ENCODE measurements around the gene NIBAN1.

The NIBAN1 gene, protein sequence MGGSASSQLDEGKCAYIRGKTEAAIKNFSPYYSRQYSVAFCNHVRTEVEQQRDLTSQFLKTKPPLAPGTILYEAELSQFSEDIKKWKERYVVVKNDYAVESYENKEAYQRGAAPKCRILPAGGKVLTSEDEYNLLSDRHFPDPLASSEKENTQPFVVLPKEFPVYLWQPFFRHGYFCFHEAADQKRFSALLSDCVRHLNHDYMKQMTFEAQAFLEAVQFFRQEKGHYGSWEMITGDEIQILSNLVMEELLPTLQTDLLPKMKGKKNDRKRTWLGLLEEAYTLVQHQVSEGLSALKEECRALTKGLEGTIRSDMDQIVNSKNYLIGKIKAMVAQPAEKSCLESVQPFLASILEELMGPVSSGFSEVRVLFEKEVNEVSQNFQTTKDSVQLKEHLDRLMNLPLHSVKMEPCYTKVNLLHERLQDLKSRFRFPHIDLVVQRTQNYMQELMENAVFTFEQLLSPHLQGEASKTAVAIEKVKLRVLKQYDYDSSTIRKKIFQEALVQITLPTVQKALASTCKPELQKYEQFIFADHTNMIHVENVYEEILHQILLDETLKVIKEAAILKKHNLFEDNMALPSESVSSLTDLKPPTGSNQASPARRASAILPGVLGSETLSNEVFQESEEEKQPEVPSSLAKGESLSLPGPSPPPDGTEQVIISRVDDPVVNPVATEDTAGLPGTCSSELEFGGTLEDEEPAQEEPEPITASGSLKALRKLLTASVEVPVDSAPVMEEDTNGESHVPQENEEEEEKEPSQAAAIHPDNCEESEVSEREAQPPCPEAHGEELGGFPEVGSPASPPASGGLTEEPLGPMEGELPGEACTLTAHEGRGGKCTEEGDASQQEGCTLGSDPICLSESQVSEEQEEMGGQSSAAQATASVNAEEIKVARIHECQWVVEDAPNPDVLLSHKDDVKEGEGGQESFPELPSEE

DNA sequence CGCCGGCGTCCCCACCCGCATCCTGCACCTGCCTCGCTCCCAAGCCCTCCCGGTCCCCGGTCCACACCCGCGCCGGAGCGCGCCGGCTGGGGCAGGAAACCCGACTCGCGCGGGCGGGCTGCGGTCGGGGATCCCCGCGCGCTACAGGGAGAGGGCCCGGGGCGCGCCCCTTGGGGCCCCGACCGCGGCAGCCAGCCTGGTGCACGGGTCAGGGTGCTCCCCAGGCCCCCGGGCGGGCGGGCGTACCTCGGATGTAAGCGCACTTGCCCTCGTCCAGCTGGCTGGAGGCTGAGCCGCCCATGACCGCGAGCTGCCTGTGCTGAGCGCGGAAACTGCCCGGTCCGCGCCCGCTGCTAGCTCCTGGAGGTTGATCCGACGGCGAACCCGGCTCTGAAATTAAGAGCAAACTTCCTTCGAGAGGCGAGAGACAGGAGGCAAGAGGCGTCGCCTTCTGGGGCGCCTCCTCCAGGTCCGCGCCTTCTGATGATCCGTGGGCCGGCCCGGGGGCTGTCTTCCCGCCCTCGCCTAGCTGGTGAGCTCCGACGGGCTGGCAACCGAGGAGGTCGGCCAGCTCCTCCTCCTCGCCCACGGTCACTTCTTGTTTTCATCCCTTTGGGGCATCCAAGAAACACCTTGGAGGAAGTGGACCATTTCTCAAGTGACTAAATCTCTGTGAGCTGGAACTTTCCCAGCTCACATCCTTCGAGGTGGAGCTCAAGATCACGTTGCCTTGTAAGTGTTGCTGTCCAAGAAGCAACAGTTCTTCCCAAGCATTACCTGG is at the start of gene NIBAN1:
Gene NIBAN1 (minus strand): TSS at position 453 of the 781 bp plus-strand sequence. CDS start 152 bp downstream, at position 301.
- H4K20me1 ChIP-seq (ENCODE audit: insufficient read depth, low read length, poor library complexity, severe bottlenecking), result no peaks in the 10 kb centered on the region
- H3K9ac ChIP-seq (ENCODE audit: low read depth, low read length, poor library complexity, severe bottlenecking), result peak within 1 kb of the TSS; percentile 58

GRCh38 chr1:185017966-185018365 is 43.7 kb upstream of the NIBAN1 start:
- H3K4me1 ChIP-seq (ENCODE audit: insufficient read depth, low read length, poor library complexity, severe bottlenecking), result no peaks in the 10 kb centered on the region
- TF ChIP-seq, protein P1, sequence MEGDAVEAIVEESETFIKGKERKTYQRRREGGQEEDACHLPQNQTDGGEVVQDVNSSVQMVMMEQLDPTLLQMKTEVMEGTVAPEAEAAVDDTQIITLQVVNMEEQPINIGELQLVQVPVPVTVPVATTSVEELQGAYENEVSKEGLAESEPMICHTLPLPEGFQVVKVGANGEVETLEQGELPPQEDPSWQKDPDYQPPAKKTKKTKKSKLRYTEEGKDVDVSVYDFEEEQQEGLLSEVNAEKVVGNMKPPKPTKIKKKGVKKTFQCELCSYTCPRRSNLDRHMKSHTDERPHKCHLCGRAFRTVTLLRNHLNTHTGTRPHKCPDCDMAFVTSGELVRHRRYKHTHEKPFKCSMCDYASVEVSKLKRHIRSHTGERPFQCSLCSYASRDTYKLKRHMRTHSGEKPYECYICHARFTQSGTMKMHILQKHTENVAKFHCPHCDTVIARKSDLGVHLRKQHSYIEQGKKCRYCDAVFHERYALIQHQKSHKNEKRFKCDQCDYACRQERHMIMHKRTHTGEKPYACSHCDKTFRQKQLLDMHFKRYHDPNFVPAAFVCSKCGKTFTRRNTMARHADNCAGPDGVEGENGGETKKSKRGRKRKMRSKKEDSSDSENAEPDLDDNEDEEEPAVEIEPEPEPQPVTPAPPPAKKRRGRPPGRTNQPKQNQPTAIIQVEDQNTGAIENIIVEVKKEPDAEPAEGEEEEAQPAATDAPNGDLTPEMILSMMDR (conservative IDR thresholded peaks at IDR 0.05; ENCODE audit: low read length), result no peak
- no peak for TF ChIP-seq EZH2phosphoT487 (IDR thresholded peaks at IDR 0.05; ENCODE audit: borderline replicate concordance)
- H3K36me3 ChIP-seq (ENCODE audit: insufficient read depth, low read length), result no peaks in the 10 kb centered on the region
- H4K20me1 ChIP-seq (ENCODE audit: insufficient read depth, low read length, poor library complexity, severe bottlenecking), result no peaks in the 10 kb centered on the region
- no peak overlapping the region for H3K9ac ChIP-seq (ENCODE audit: low read depth, low read length, poor library complexity, severe bottlenecking)
- H3F3A ChIP-seq (ENCODE audit: low read depth), result no peaks in the 10 kb centered on the region
- no peaks in the 10 kb centered on the region for H3K9me2 ChIP-seq (replicated peaks; ENCODE audit: low read depth, low read length)
- H2AFZ ChIP-seq (ENCODE audit: low read length), result no peak overlapping the region
- H3K9me3 ChIP-seq (ENCODE audit: insufficient read depth, low read depth, low read length), result no peaks in the 10 kb centered on the region
- no peaks in the 10 kb centered on the region for H3K27me3 ChIP-seq (ENCODE audit: insufficient read depth, low read length, poor library complexity, severe bottlenecking)
- H3K4me2 ChIP-seq (ENCODE audit: low read depth, low read length, poor library complexity, severe bottlenecking), result no peak overlapping the region
- H3K79me2 ChIP-seq (ENCODE audit: insufficient read depth, low read length), result no peaks in the 10 kb centered on the region
- H3K4me3 ChIP-seq (ENCODE audit: low read length, poor library complexity, severe bottlenecking), result no peak overlapping the region

More for the DNA sequence above, at the start of gene NIBAN1:
- H3K9me3 ChIP-seq (ENCODE audit: insufficient read depth, low read depth, low read length), result no peaks in the 10 kb centered on the region
- peak within 1 kb of the TSS; percentile 94 for H3K4me2 ChIP-seq (ENCODE audit: low read depth, low read length, poor library complexity, severe bottlenecking)
- H3F3A ChIP-seq (ENCODE audit: low read depth), result no peaks in the 10 kb centered on the region
- TF ChIP-seq, protein P1 (conservative IDR thresholded peaks at IDR 0.05; ENCODE audit: low read length), result no peak
- TF ChIP-seq EZH2phosphoT487 (IDR thresholded peaks at IDR 0.05; ENCODE audit: borderline replicate concordance), result no peak
- H3K27me3 ChIP-seq (ENCODE audit: insufficient read depth, low read length, poor library complexity, severe bottlenecking), result peaks cover 52% of the 10 kb centered on the region
- H3K4me3 ChIP-seq (ENCODE audit: low read length, poor library complexity, severe bottlenecking), result peak within 1 kb of the TSS; percentile 79
- peak within 1 kb of the TSS; percentile 85 for H2AFZ ChIP-seq (ENCODE audit: low read length)
- no peaks in the 10 kb centered on the region for H3K9me2 ChIP-seq (replicated peaks; ENCODE audit: low read depth, low read length)
- peaks cover 15% of the 10 kb centered on the region for H3K4me1 ChIP-seq (ENCODE audit: insufficient read depth, low read length, poor library complexity, severe bottlenecking)
- H3K79me2 ChIP-seq (ENCODE audit: insufficient read depth, low read length), result no peaks in the 10 kb centered on the region
- no peaks in the 10 kb centered on the region for H3K36me3 ChIP-seq (ENCODE audit: insufficient read depth, low read length)

GRCh38 chr1:185017338-185017737 is 43.0 kb upstream of the NIBAN1 start:
- Histone ChIP-seq H3K4me2 (ENCODE audit: low read depth, low read length, poor library complexity, severe bottlenecking) (no peak overlapping the region), H3K4me1 (ENCODE audit: insufficient read depth, low read length, poor library complexity, severe bottlenecking) (no peaks in the 10 kb centered on the region)
- TF ChIP-seq EZH2phosphoT487 (IDR thresholded peaks at IDR 0.05; ENCODE audit: borderline replicate concordance), result no peak
- TF ChIP-seq, protein P1 (conservative IDR thresholded peaks at IDR 0.05; ENCODE audit: low read length), result no peak

More at GRCh38 chr1:185017338-185017737, 43.0 kb upstream of the NIBAN1 start:
- no peak overlapping the region for H3K9ac ChIP-seq (ENCODE audit: low read depth, low read length, poor library complexity, severe bottlenecking)
- H3F3A ChIP-seq (ENCODE audit: low read depth), result no peaks in the 10 kb centered on the region
- no peaks in the 10 kb centered on the region for H3K9me3 ChIP-seq (ENCODE audit: insufficient read depth, low read depth, low read length)
- H3K79me2 ChIP-seq (ENCODE audit: insufficient read depth, low read length), result no peaks in the 10 kb centered on the region
- no peaks in the 10 kb centered on the region for H3K27me3 ChIP-seq (ENCODE audit: insufficient read depth, low read length, poor library complexity, severe bottlenecking)
- no peaks in the 10 kb centered on the region for H3K36me3 ChIP-seq (ENCODE audit: insufficient read depth, low read length)
- no peak overlapping the region for H2AFZ ChIP-seq (ENCODE audit: low read length)
- H4K20me1 ChIP-seq (ENCODE audit: insufficient read depth, low read length, poor library complexity, severe bottlenecking), result no peaks in the 10 kb centered on the region
- no peak overlapping the region for H3K4me3 ChIP-seq (ENCODE audit: low read length, poor library complexity, severe bottlenecking)
- H3K9me2 ChIP-seq (replicated peaks; ENCODE audit: low read depth, low read length), result no peaks in the 10 kb centered on the region

Measured in Loucy (cell line).